B cell (primary cell): ENCODE data around the gene SLC35B3. TPM values are rescaled to one million over a fixed set of nuclear protein-coding genes. Genes with fewer than 3 reads are reported as not detected.

Experiments
- ATAC-seq: fragments of 200-7000 bp; cut with Tn5 transposase; one replicate; pipeline ENCODE4 v1.10.0; 2021; ENCODE audit warnings: low read depth, mild to moderate bottlenecking, moderate number of reproducible peaks, moderate library complexity
- CTCF ChIA-PET: fragments of 350-600 bp; sonication (Branson Sonifier 250); formaldehyde crosslinking; loops from one replicate; lab custom pipeline; 2021; ENCODE audit warnings: antibody characterized with exemption, inconsistent platforms; lab: Charles Lee
- POLR2A ChIA-PET: fragments of 350-600 bp; sonication (Branson Sonifier 250); formaldehyde crosslinking; loops from one replicate; lab custom pipeline; 2021; ENCODE audit warnings: antibody characterized with exemption; lab: Charles Lee
- DNase-seq: peaks from one replicate; pipeline ENCODE4 v3.0.0; 2013
- H2AFZ ChIP-seq: 2 replicates; pipeline ENCODE4 v1.6.1; 2012; ENCODE audit warnings: mild to moderate bottlenecking, low read depth, low read length; ENCODE audit not compliant: insufficient read depth, poor library complexity, severe bottlenecking
- H3K27ac ChIP-seq, 2 donors: 1 replicate in 1 of 2; 2 replicates in 1 of 2; pipeline ENCODE4 v1.5.1; 2012 to 2013; ENCODE audit warnings: low read length in 2 of 2, mild to moderate bottlenecking in 2 of 2, moderate library complexity in 1 of 2
- H3K27me3 ChIP-seq, 4 experiments: fragments of 200-600 bp in 1 of 4; sonication (generic) in 1 of 4; replicated peaks in 1 of 4; 1 replicate in 2 of 4; 2 replicates in 2 of 4; pipeline versions ENCODE4 v1.6.1 to v1.7.0; 2013 to 2016; ENCODE audit warnings: low read length in 3 of 4, mild to moderate bottlenecking in 2 of 4, mixed read lengths in 1 of 4, moderate library complexity in 1 of 4; ENCODE audit not compliant: insufficient read depth in 4 of 4, control insufficient read depth in 3 of 4; ENCODE audit errors: control extremely low read depth in 1 of 4
- H3K36me3 ChIP-seq, 2 experiments: replicated peaks in 1 of 2; 1 replicate in 1 of 2; 2 replicates in 1 of 2; pipeline versions ENCODE4 v1.6.1 to v1.7.1; 2013; ENCODE audit warnings: low read length in 1 of 2; ENCODE audit not compliant: insufficient read depth in 2 of 2, control insufficient read depth in 1 of 2; ENCODE audit errors: control extremely low read depth in 1 of 2, extremely low read depth in 1 of 2
- H3K4me1 ChIP-seq, 2 donors: fragments of 200-600 bp in 1 of 2; sonication (generic) in 1 of 2; 1 replicate in 1 of 2; 2 replicates in 1 of 2; pipeline versions ENCODE4 v1.5.1 to v1.6.1; 2013 to 2017; ENCODE audit warnings: low read length in 2 of 2; ENCODE audit not compliant: control insufficient read depth in 2 of 2, insufficient read depth in 2 of 2
- H3K4me2 ChIP-seq: replicated peaks from 2 replicates; pipeline ENCODE3; 2012; ENCODE audit warnings: mild to moderate bottlenecking, low read depth, low read length; ENCODE audit not compliant: poor library complexity, severe bottlenecking
- H3K4me3 ChIP-seq, 5 experiments: fragments of 200-600 bp in 1 of 5; sonication (generic) in 1 of 5; 1 replicate in 3 of 5; 2 replicates in 2 of 5; pipeline versions ENCODE4 v1.5.1 to v1.7.0; 2011 to 2016; ENCODE audit warnings: low read length in 4 of 5, mild to moderate bottlenecking in 4 of 5, low read depth in 2 of 5, control low read depth in 1 of 5, moderate library complexity in 1 of 5; ENCODE audit not compliant: insufficient read depth in 1 of 5; ENCODE audit errors: control extremely low read depth in 1 of 5, extremely low read depth in 1 of 5
- H3K79me2 ChIP-seq: fragments of 200-600 bp; sonication (generic); one replicate; pipeline ENCODE4 v1.6.0; 2016; ENCODE audit warnings: low read length; ENCODE audit not compliant: control insufficient read depth, insufficient read depth
- H3K9ac ChIP-seq: fragments of 200-600 bp; sonication (generic); 2 replicates; pipeline ENCODE4 v1.6.1; 2017; ENCODE audit warnings: mild to moderate bottlenecking, low read length, moderate library complexity
- H3K9me3 ChIP-seq, 3 donors: one replicate each; pipeline versions ENCODE4 v1.6.1 to v1.7.1; 2013; ENCODE audit warnings: low read length in 2 of 3; ENCODE audit not compliant: control insufficient read depth in 2 of 3, insufficient read depth in 1 of 3; ENCODE audit errors: control extremely low read depth in 1 of 3
- H4K20me1 ChIP-seq: 2 replicates; pipeline ENCODE4 v1.6.0; 2012; ENCODE audit warnings: mild to moderate bottlenecking, low read length; ENCODE audit not compliant: insufficient read depth, control insufficient read depth, poor library complexity, severe bottlenecking
- H3K27ac Mint-ChIP-seq: one replicate; pipeline ENCODE4 v1.8.0; 2021; ENCODE audit warnings: mixed read lengths
- H3K27me3 Mint-ChIP-seq: one replicate; pipeline ENCODE4 v1.8.0; 2021; ENCODE audit warnings: mixed read lengths
- H3K4me1 Mint-ChIP-seq: one replicate; pipeline ENCODE4 v1.8.0; 2021; ENCODE audit warnings: mixed read lengths
- H3K4me3 Mint-ChIP-seq: one replicate; pipeline ENCODE4 v1.8.0; 2021; ENCODE audit warnings: mixed read lengths
- H3K9me3 Mint-ChIP-seq: one replicate; pipeline ENCODE4 v1.8.0; 2022; ENCODE audit warnings: mixed read lengths; ENCODE audit not compliant: insufficient read depth
- CTCF ChIP-seq: fragments of 200-600 bp; IDR thresholded peaks from one replicate; pipeline ENCODE4 v1.8.0; 2022; ENCODE audit warnings: antibody characterized with exemption, mild to moderate bottlenecking
- EZH2 ChIP-seq: IDR thresholded peaks from 2 replicates; pipeline ENCODE4 v1.6.1; 2012; ENCODE audit warnings: borderline replicate concordance, low read depth, mild to moderate bottlenecking, moderate library complexity, low read length; ENCODE audit not compliant: insufficient read depth, poor library complexity, severe bottlenecking
- WGBS: methylation state at CpG from one replicate; pipeline ENCODE4 v1.1.5; 2013; ENCODE audit warnings: missing lambda C conversion rate; ENCODE audit not compliant: insufficient coverage; 5-methylcytosine and 5-hydroxymethylcytosine counted together
- intact Hi-C: fragments of 100-400 bp; cut with micrococcal nuclease; formaldehyde crosslinking; loops from one replicate; pipeline ENCODE4 v1.10.0; 2022
- polyA plus RNA-seq: library from polyadenylated mRNA; depleted of rRNA; stranded (reverse); fragments of >200 nt; gene quantifications from 2 replicates; pipeline ENCODE4 v1.2.3, GENCODE V29; 2012
- total RNA-seq, 2 donors: library from RNA; stranded (reverse); fragments of 120-200 nt in 1 of 2; gene quantifications; 1 replicate in 1 of 2; 2 replicates in 1 of 2; pipeline versions ENCODE4 v1.2.3 to v1.2.4, GENCODE V29; 2013 to 2022

Gene SLC35B3
- total and polyA plus RNA-seq, 2 donors (not counting 1 experiment from before 2014, with no cell fraction given): 9.5 to 17.1 TPM

DNA sequence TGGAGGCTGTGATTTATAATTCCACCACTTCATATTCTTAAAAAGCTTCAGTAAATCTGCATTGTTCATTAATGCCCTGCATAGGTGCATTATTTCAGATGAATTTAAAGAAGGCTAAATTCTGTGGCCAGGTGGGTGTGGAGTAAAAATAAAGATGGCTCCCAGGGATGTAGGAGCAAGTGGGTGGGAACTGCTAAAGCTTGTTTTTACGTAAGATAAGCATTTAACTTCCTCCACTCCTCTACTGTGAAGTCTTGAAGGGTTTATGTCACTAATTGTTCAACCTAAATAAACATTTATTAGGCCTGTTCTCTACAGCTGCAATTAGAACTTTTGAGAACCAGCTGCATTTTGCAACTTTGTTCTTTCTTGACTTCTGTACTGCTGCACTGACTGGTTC is 6.8 kb upstream of the SLC35B3 start:
- no CpG with 5 or more reads among the region's 1 CpG for WGBS
- Histone ChIP-seq H3K79me2 (no peaks in the 10 kb centered on the region), H3K27ac (no peak overlapping the region), H3K4me2 (no peak overlapping the region), H4K20me1 (no peaks in the 10 kb centered on the region), H3K4me1 (no peaks in the 10 kb centered on the region), H3K9ac (no peak overlapping the region), H2AFZ (no peak overlapping the region), H3K4me3 (no peak overlapping the region), H3K36me3 (no peaks in the 10 kb centered on the region), H3K9me3 (no peaks in the 10 kb centered on the region), H3K27me3 (no peaks in the 10 kb centered on the region)
- no peak overlapping the region for H3K27ac Mint-ChIP-seq
- intact Hi-C loops: no loop called here
- ATAC-seq (no peak), DNase-seq (no peak)
- H3K4me1 Mint-ChIP-seq: no peaks in the 10 kb centered on the region
- no peak overlapping the region for H3K4me3 Mint-ChIP-seq
- TF ChIP-seq CTCF: no peak
- no peak for TF ChIP-seq EZH2
- H3K27me3 Mint-ChIP-seq: peaks cover 4% of the 10 kb centered on the region
- ChIA-PET CTCF (no interaction called here), POLR2A (no interaction called here)
- peaks cover 2% of the 10 kb centered on the region for H3K9me3 Mint-ChIP-seq

DNA sequence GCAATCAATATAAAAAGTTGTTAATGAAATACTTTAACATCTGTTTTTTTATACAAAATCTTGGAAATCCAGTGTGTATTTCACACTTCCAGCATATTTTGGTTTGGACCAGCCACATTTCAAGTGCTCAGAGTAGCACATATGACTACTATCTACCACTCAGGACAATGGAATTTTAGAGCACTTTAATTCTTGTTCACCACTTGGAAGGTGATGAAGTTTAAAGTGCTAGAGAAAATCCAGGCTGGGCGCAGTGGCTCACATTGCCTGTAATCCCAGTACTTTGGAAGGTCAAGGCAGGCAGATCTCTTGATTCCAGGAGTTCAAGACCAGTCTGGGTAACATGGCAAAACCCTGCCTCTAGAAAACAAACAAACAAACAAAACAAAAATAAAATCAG is 6.1 kb upstream of the SLC35B3 start:
- Histone ChIP-seq H3K9ac (no peak overlapping the region), H3K79me2 (no peaks in the 10 kb centered on the region), H4K20me1 (no peaks in the 10 kb centered on the region), H3K4me2 (no peak overlapping the region), H3K4me1 (no peaks in the 10 kb centered on the region), H3K27ac (no peak overlapping the region), H3K4me3 (no peak overlapping the region), H2AFZ (no peak overlapping the region), H3K9me3 (no peaks in the 10 kb centered on the region), H3K27me3 (no peaks in the 10 kb centered on the region), H3K36me3 (no peaks in the 10 kb centered on the region)
- H3K9me3 Mint-ChIP-seq: peaks cover 2% of the 10 kb centered on the region
- ChIA-PET POLR2A (no interaction called here), CTCF (no interaction called here)
- ATAC-seq: no peak
- intact Hi-C loops: no loop called here
- H3K4me1 Mint-ChIP-seq: peaks cover 3% of the 10 kb centered on the region
- H3K27ac Mint-ChIP-seq: no peak overlapping the region
- WGBS: 83% methylated on average over 1 of the region's 1 CpG
- no peak overlapping the region for H3K4me3 Mint-ChIP-seq
- TF ChIP-seq CTCF: no peak
- TF ChIP-seq EZH2: no peak
- H3K27me3 Mint-ChIP-seq: peaks cover 4% of the 10 kb centered on the region
- no peak for DNase-seq
